ENCODE results near the gene DENND5B. TPM values are rescaled to one million over a fixed set of nuclear protein-coding genes. Genes with fewer than 3 reads are reported as not detected.

The DENND5B gene
- total RNA-seq, 1 experiment from 2014 or later = 28.3 TPM

DNA sequence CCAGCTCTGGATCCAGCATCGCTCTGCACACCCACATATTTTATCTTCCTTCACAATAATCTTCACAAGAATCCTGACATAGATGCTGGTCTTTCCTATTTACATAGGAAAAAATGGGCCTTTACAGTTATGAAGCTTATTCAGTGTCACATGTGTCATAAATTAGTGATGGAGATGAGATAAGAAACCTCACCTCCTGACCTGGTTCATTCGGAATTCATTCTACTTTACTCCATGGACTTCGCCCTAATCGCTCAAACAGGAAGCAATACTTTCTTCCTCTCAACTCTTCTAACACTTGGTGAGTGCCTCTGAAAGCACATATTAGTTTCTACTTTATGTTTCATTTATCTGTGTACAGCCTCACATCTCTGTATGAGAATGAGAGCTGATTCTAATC is 253.0 kb downstream of the DENND5B start:
- peak; percentile 71 for DNase-seq (ENCODE audit: low spot score)

Small RNAs within 50 kb of the gene (small RNA-seq; reads per million reads assigned to genes)
- gene RF00019 (not detected), gene RF00026 (not detected), gene RNU5F-4P (7.5 reads per million, percentile 86 among the genes with 10 or more reads in this experiment), gene RNU6-618P (not detected), gene RPL31P50 (not detected)

Other genes with a start within 250 kb of the DENND5B start
- gene ETFBKMT, start 68.6 kb upstream of the DENND5B start, total RNA-seq (2014; rRNA removed; shearing (Covaris generic)) = 0.08 and 1.1 TPM in 2 replicates
- 2.7 and 4.3 TPM in 2 replicates for gene AMN1, start 137.9 kb upstream of the DENND5B start, total RNA-seq (2014; rRNA removed; shearing (Covaris generic))